Stimulated activated CD8-positive, alpha-beta memory T cell treated with anti-CD3 and anti-CD28 coated beads, Interleukin-15, amount 100 ng/mL, for 1 hour (primary cell): ENCODE data around the gene FMN2.

ENCODE experiments used
- DNase-seq: peaks from one replicate; pipeline ENCODE4 v3.0.0-alpha.2; 2020; ENCODE audit warnings: low read depth

FMN2 gene

DNA sequence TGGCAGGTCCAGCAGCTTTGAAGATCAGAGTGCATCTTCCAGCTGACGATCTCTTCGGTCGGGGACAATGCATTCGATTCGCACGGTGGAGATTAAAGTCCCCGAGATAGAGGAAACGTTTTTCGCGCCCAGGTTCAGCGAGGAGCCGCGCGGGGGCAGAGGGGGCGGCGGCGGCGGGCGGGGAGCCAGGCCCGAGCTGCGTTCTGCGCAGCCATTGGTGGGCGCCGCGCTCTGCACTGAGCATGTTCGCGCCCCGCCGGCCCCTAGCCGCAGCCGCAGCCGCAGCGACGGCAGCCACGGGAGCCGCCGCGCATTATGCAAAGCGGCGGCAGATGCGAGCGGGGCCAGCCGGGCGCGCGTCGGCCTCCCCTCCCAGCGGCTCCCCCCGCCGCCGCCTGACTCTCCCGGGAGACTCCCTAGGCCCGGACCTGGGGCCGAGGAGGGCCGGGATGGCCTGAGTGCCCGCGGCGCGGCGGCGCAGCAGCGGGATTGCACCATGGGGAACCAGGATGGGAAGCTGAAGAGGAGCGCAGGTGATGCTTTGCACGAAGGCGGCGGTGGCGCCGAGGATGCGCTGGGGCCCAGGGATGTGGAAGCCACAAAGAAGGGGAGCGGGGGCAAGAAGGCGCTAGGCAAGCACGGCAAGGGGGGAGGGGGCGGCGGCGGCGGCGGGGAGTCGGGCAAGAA, at the start of gene FMN2:
Gene FMN2 (plus strand): TSS at position 270 of the 687 bp plus-strand sequence. CDS start 227 bp downstream, at position 497.
- no peak for DNase-seq

DNA sequence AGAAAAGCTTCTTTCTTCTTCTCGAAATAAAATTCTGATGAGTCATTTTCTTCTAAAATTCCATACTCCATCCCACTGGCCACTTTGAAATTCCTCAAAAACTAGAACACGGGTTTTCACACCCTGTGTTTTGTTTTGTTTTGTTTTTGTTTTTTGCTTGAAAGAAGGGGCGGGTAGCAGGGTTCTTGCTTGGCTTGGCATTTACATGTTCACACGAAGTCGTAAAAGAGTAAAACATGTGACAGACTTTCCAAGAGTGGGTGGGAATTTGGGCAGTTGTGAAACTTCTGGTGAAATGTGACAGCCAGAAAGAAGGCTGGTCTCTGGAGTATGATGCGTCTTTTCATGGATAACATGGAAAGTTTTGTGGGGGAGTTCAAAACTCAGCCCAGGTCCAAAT, 47.1 kb upstream of the FMN2 start:
- DNase-seq = no peak

- no peak for DNase-seq
Observed at GRCh38 chr1:240046000-240046399, 45.7 kb upstream of the FMN2 start.

DNA sequence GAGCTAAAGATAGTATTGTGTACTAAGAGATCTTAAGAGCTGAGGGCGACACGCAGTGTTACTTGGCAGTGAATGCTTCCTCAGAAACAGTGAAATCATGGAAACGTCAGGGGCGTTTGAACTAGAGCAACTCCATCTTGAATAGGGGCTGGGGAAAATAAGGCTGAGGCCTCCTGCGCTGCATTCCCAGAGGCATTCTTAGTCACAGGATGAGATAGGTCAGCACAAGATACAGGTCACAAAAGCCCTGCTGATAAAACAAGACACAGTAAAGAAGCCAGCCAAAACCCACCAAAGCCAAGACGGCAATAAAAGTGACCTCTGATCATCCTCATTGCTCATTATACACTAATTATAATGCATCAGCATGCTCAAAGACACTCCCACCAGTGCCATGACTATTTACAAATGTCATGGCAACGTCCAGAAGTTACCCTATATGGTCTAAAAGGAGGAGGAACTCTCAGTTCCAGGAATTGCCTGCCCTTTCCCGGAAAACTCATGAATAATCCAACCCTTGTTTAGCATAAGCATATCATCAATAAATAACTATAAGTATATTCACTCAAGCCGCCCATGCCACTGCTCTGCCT, 37.5 kb upstream of the FMN2 start:
- no peak for DNase-seq

- no peak for DNase-seq
Observed at GRCh38 chr1:240055936-240056335, 35.7 kb upstream of the FMN2 start.

DNA sequence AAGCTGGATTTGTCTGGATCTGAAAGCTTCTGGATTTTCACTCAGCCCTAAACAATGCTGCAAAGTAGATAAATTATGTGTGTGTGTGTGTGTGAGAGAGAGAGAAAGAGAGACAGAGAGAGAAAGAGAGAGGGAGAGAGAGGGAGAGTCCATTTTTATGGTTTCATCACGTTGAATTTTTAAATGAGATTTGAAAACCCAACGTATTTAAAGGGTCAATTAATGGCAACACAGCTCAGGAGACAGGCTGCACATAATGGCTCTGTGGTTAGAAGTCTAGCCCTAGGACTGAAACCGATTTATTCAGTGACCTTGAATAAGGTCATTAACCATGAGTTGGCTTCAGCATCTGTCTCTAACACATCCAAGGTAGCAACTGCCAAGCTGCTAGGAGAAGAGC, 35.3 kb upstream of the FMN2 start:
- DNase-seq = no peak

DNA sequence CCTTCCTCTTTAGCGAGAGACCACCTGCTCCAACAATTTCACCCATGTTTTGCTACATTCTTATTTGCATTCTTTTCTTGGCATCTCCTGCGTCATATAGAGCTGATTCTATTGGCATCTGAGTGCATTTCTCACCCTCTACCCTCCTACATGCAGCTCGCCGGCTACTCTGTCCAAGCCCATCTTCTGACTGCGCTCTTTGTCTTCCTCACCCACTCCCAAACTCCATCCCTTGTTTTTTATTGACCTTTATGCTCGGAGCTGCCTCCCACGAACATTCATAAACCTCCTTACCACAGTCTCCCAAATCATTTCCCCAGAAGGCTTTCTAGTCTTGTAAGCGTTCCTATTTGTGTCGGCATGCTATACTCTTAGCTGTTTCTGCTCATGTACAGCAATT, 33.6 kb upstream of the FMN2 start:
- DNase-seq = no peak

DNA sequence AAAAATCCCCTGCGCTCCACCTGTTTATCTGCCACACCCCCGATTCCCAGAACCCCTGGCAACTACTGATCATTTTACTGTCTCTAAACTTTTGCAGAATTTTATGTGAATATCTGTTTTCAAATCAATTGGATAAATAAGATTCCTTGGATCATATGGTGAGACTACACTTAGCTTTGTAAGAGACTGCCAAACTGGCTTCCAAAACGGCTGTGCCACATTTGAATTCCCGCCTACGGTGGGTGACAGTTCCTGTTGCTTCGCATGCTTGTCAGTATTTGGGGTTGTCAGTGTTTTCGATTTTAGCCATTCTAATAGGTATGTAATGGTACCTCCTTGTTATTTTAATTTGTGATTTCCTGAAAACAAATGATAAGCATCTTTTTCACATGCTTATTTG, 22.7 kb upstream of the FMN2 start:
- DNase-seq = no peak

DNA sequence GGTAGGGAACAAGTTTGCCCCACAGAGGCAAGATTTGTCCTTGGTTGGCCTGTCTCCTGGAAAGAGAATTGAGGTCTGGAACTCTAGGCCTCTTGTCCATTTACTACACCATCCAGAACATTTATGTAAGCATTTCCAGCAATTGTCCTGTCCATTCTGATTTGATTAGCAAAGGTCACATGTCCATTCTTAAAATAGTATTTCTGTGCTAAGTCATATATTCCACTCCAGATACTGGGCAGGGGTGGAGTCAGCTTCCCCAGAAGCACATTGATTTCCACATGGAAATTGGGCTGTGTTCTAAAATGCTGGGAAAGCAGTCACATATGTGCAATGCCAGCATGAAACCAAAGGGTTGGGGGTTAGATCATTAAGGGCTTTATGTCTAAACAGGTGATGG, 21.5 kb upstream of the FMN2 start:
- DNase-seq = no peak

GRCh38 chr1:240073097-240073496, 18.6 kb upstream of the FMN2 start:
- DNase-seq = no peak

DNA sequence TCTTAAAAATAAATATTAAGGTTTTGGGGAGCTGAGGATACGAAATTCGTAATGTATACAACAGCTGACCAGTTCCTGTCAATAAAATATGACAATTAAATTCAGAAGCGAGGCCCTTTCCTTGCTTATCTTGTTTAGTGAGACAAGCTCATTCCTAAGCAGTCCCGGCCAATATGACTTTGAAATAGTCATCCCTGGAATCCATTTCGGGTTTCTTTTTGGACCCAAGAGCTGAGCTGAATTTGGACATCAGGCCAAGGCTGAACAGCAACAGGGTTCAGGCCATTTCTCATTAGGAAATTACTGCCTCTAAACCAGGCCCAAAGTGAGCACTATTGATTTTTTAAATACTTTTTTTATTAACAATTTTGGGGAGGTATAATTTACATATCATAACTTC, 17.3 kb upstream of the FMN2 start:
- no peak for DNase-seq

DNA sequence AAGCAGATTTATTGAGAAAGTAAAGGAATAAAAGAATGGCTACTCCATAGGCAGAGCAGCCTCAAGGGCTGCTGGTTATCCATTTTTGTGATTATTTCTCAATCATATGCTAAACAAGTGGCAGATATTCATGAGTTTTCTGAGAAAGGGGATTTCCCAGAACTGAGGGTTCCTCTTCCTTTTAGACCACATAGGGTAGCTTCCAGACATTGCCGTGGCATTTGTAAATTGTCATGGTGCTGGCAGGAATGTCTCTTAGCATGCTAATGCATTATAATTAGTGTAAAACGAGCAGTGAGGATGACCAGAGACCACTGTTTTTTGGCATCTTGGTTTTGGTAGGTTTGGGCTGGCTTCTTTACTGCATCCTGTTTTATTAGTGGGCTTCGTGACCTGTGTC, 16.8 kb upstream of the FMN2 start:
- DNase-seq = no peak

DNA sequence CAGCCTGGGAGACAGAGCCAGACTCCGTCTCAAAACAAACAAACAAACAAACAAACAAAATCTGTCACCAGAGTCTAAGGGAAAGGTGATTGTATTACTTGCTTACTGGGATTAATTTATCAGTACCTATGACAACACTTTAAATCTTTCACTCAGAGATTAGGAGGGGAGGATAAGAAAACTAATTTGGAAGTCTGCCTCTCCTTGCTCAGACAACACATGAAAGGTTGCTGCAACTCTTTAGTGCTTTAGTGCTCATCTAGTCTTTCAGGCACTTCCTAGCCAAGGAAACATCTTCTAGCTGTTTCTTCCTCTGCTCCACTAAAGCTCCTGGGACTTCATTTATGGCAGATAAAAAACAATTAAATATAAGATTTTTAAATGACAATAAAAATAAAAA, 7.3 kb upstream of the FMN2 start:
- no peak for DNase-seq

DNA sequence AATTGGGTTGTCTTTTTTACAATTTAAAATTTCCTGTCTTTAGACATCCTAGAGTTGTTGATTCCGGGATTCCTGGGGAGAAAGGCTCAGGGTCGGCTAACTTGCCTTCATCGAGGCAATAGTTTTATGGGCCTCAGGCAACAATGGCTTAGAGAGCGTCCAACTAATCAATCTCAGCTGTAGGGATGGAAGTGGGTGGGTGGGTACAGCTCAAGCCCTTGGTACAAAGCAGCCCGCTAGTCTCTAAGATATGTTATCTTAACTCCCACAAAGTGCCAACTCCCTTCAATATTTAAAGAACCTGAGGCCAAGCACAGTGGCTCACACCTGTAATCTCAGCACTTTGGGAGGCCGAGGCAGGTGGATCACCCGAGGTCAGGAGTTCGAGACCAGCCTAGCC, 6.9 kb upstream of the FMN2 start:
- no peak for DNase-seq

DNA sequence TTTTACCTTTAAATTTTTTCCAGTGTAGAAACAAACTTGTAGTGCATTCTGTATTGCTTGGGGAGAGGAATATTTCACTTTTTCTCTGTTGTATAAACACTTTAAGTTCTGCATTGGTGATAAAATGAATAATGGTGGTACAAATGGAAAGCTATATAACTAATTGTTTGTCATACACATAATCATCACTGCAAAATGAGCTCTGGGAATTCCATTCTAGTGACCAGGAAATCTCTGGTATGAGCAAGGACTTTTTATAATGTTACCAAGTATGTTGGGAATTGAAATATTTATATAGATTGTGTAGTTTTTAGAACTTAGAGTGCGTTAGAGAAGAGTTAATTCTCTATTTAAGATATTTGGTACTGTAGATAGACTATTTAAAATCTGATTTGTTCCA, 5.0 kb upstream of the FMN2 start:
- no peak for DNase-seq

DNA sequence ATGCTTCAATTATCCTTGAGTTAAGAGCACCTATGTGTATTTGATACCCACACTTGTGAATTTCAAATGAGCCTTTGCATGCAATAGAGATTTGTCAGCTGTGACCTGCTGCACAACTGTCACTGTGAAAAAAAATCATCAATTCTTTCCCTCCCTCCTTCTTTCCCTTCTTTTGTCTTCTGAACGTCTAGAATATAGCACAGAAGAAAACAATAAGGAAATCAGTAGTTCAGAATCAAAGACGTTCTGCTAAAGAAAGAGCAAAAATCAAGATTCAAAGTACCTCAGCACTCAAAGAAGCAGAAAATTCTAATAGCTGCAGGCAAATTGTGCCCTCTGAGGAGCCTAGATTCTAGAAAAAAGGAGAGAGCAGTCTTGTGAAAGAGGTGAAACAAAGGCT, 1.7 kb upstream of the FMN2 start:
- DNase-seq = no peak

DNA sequence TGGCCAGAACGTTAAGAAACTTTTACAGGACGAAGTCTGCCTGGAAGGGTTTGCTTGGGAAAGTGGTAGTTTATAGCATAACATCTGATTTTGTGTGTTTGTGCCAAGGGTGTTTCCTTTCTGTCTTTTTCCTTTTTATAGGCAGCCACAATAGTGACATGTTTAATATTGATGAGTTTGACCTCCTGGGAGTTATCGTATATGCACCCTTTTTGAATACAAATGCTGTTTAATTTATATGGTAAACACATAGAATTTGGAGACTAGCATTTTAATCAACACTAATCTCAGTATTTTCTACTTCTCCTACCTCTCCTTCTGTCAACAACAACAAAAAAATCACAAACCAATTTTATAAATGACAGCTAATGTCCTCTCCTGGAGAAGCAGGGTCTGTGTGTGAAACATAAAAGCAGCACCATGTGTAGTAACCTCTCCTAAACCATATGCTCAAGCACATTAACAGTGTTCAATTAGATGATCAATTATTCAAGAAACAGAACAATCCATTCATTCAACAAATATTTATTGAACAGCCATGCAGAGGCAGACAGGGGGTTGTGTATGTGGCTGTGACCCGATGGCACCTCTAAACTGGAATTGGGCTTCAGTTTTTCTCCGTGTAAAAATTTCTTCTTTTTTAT, 604 bp upstream of the FMN2 start:
- no peak for DNase-seq

- no peak for DNase-seq
Observed at GRCh38 chr1:240092301-240093119, 827 bp downstream of the FMN2 start.

- no peak for DNase-seq
Observed at GRCh38 chr1:240093120-240093961, 1.7 kb downstream of the FMN2 start.

GRCh38 chr1:240094041-240094722, 2.5 kb downstream of the FMN2 start:
- DNase-seq = no peak

DNA sequence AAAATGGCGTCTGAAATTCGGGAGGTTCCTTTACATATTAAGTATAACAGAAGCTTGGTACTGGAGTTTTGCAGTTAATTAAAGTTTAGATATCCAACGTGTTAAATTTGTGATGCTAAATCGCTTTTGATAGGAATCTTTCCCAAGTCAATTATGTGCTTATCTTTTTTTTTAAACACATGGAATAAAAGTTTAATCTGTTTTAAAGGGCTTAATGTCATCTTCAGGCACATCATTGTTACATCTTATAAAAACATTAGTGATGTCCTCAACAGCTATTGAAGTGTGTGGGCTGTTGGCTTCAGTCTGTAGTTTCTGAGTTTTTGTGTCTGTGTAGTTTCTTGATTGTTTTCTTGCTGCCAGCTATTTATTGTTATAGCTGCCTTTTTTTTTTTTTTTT, 5.3 kb downstream of the FMN2 start:
- DNase-seq = no peak
